BLaER1 treated with 17β-estradiol and CSF1 and Interleukin-3, amounts not matched to agents 10 nM and 100 nM (cell line): ENCODE measurements around the gene OBSCN.

ENCODE experiments used
- H3K27ac ChIP-seq, 11 experiments: shearing (Covaris generic); formaldehyde crosslinking; 2 replicates each; pipeline ENCODE4 v1.8.1; 2022
- H3K27me3 ChIP-seq, 11 experiments: shearing (Covaris generic); formaldehyde crosslinking; 2 replicates each; pipeline ENCODE4 v1.8.1; 2022
- H3K36me3 ChIP-seq, 11 experiments: shearing (Covaris generic); formaldehyde crosslinking; 2 replicates each; pipeline ENCODE4 v1.8.1; 2022
- H3K4me1 ChIP-seq, 10 experiments: shearing (Covaris generic); formaldehyde crosslinking; 2 replicates each; pipeline ENCODE4 v1.8.1; 2022
- H3K4me2 ChIP-seq, 11 experiments: shearing (Covaris generic); formaldehyde crosslinking; 2 replicates each; pipeline ENCODE4 v1.8.1; 2022
- H3K4me3 ChIP-seq, 10 experiments: shearing (Covaris generic); formaldehyde crosslinking; 2 replicates each; pipeline ENCODE4 v1.8.1; 2022
- H3K9ac ChIP-seq, 11 experiments: shearing (Covaris generic); formaldehyde crosslinking; 2 replicates each; pipeline ENCODE4 v1.8.1; 2022
- H3K9me3 ChIP-seq, 11 experiments: shearing (Covaris generic); formaldehyde crosslinking; replicated peaks in 1 of 11; 2 replicates each; pipeline ENCODE4 v1.8.1; 2022
- H4K20me1 ChIP-seq, 11 experiments: shearing (Covaris generic); formaldehyde crosslinking; 2 replicates each; pipeline ENCODE4 v1.8.1; 2022
- Cebpa-rat ChIP-seq, 11 experiments: shearing (Covaris generic); IDR thresholded peaks; 2 replicates each; pipeline ENCODE4 v1.8.1; 2022

OBSCN gene

DNA sequence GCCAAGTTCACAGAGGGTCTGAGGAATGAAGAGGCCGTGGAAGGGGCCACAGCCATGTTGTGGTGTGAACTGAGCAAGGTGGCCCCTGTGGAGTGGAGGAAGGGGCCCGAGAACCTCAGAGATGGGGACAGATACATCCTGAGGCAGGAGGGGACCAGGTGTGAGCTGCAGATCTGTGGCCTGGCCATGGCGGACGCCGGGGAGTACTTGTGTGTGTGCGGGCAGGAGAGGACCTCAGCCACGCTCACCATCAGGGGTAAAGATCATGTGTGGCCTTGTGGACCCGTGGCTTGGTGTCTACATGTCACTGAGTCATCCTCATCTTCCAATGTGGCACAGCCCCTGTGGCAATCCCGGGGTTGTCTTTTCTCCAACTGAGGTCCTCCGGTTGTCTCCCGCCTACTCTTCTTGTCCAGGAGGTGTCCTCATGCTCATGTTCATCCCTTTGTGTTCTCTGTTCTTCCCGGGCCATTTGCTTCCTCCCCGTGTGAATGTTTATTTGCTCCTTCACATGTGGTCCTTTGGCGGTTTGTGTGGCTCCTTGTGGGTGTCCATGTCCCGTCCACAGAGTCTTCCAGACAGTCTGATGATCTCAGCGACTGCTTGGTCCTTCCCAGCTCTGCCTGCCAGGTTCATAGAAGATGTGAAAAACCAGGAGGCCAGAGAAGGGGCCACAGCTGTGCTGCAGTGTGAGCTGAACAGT lies 84.2 kb downstream of the OBSCN start:
- Histone ChIP-seq H3K27ac (no peak overlapping the region), H3K9ac (no peak overlapping the region), H3K36me3 (peaks cover 0 to 43% (median 18%) of the 10 kb centered on the region in 11 experiments; a peak in 13 of 22 replicates), H3K27me3 (no peaks in the 10 kb centered on the region), H3K4me1 (no peaks in the 10 kb centered on the region), H3K4me2 (no peak overlapping the region), H3K4me3 (no peak overlapping the region), H4K20me1 (peaks cover 0 to 30% (median 0%) of the 10 kb centered on the region in 11 experiments; a peak in 1 of 22 replicates), H3K9me3 (peaks cover under 1 to 11% (median 7%) of the 10 kb centered on the region in 11 experiments; a peak in 17 of 22 replicates)
- TF ChIP-seq Cebpa-rat (IDR thresholded peaks at IDR 0.05): no peak

DNA sequence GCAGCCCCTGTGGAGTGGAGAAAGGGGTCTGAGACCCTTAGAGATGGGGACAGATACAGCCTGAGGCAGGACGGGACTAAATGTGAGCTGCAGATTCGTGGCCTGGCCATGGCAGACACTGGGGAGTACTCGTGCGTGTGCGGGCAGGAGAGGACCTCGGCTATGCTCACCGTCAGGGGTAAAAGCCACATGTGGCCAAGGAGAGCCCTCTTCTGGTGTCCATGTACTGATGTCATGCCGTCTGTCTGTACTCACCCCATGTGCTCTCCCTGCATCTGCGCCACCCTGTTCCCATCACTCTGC lies 84.7 kb downstream of the OBSCN start:
- Histone ChIP-seq H3K36me3 (peaks cover 0 to 43% (median 23%) of the 10 kb centered on the region in 11 experiments; a peak in 14 of 22 replicates), H3K9ac (no peak overlapping the region), H3K4me3 (no peak overlapping the region), H3K27me3 (no peaks in the 10 kb centered on the region), H3K4me1 (no peaks in the 10 kb centered on the region), H3K9me3 (peaks cover 6 to 16% (median 12%) of the 10 kb centered on the region in 11 experiments; a peak in 18 of 22 replicates), H3K4me2 (no peak overlapping the region), H3K27ac (no peak overlapping the region), H4K20me1 (peaks cover 0 to 25% (median 0%) of the 10 kb centered on the region in 11 experiments; a peak in 1 of 22 replicates)
- TF ChIP-seq Cebpa-rat (IDR thresholded peaks at IDR 0.05): no peak

DNA sequence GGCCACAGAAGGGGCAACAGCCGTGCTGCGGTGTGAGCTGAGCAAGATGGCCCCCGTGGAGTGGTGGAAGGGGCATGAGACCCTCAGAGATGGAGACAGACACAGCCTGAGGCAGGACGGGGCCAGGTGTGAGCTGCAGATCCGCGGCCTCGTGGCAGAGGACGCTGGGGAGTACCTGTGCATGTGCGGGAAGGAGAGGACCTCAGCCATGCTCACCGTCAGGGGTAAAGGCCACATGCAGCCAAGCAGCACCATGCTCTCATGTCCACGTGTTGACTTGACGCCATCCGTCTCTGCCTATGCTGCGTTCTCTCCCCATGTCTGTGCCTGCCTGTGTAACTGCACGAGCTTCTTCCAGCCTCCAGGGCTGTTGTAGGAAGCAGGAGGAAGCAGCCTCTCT lies 85.5 kb downstream of the OBSCN start:
- Histone ChIP-seq H3K36me3 (peaks cover 0 to 48% (median 24%) of the 10 kb centered on the region in 11 experiments; a peak in 16 of 22 replicates), H3K9me3 (peaks cover 13 to 23% (median 16%) of the 10 kb centered on the region in 11 experiments; a peak in 18 of 22 replicates), H4K20me1 (0 out of 22 replicates have a peak, but pooled peaks cover 0 to 22% (median 0%) of the 10 kb centered on the region in 11 experiments), H3K4me1 (no peaks in the 10 kb centered on the region), H3K4me3 (no peak overlapping the region), H3K4me2 (no peak overlapping the region), H3K9ac (no peak overlapping the region), H3K27ac (no peak overlapping the region), H3K27me3 (no peaks in the 10 kb centered on the region)
- no peak for TF ChIP-seq Cebpa-rat (IDR thresholded peaks at IDR 0.05)

DNA sequence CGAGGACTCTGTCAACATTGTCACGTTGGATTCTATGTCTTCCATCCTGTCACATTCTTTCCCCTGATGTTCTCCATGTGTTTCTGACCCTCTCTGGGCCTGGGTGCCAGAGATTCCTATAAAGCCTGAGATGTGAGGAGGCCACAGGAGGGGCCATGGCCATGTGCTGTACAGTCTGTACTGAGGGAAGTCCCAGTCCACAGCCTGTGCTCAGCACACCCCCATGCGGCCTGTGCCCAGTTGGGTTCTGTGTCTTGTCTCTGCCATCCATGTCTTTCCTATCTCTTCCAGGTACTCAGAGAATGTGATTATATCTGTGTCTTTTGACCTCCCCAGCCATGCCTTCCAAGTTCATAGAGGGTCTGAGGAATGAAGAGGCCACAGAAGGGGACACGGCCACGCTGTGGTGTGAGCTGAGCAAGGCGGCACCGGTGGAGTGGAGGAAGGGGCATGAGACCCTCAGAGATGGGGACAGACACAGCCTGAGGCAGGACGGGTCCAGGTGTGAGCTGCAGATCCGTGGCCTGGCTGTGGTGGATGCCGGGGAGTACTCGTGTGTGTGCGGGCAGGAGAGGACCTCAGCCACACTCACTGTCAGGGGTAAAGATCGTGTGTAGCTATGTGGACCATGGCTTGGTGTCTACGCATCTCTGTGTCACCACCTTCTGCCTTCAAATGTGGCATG lies 86.1 kb downstream of the OBSCN start:
- no peak overlapping the region for H3K4me3 ChIP-seq

DNA sequence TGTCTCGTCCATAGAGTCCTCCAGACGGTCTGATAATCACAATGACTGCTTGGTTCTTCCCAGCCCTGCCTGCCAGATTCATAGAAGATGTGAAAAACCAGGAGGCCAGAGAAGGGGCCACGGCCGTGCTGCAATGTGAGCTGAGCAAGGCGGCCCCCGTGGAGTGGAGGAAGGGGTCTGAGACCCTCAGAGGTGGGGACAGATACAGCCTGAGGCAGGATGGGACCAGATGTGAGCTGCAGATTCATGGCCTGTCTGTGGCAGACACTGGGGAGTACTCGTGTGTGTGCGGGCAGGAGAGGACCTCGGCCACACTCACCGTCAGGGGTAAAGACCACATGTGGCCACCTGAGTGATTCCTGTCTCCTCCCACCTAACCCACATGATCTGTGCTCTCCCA lies 86.9 kb downstream of the OBSCN start:
- TF ChIP-seq Cebpa-rat (IDR thresholded peaks at IDR 0.05): no peak
- 0 out of 22 replicates have a peak, but pooled peaks cover 0 to 15% (median 0%) of the 10 kb centered on the region in 11 experiments for H4K20me1 ChIP-seq

More for the DNA sequence above, 86.1 kb downstream of the OBSCN start:
- Histone ChIP-seq H3K9ac (no peak overlapping the region), H3K9me3 (peaks cover 13 to 25% (median 16%) of the 10 kb centered on the region in 11 experiments; a peak in 18 of 22 replicates), H3K27me3 (no peaks in the 10 kb centered on the region), H3K27ac (no peak overlapping the region), H3K36me3 (peaks cover 0 to 53% (median 29%) of the 10 kb centered on the region in 11 experiments; a peak in 16 of 22 replicates), H3K4me1 (no peaks in the 10 kb centered on the region), H4K20me1 (0 out of 22 replicates have a peak, but pooled peaks cover 0 to 17% (median 0%) of the 10 kb centered on the region in 11 experiments), H3K4me2 (no peak overlapping the region)
- no peak for TF ChIP-seq Cebpa-rat (IDR thresholded peaks at IDR 0.05)

DNA sequence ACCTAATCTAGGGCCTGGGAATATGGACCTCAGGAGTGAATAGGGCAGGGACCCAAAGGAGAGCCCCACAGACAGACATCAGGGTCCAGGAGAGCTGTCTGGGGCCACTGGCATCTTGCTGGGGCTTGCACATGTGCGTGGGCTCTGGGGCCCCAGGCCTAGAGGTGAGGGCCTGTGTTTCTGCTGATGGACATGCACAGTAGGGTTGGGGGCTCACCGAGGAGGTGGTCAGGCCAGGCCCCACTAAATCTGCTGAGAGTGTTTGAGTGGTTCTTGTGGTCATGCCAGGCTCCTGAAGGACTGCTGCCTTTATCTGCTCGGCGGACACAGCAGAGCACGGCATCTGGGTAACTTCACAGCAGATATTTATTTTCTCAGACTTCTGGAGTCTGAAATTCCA lies 87.4 kb downstream of the OBSCN start:
- H3K27me3 ChIP-seq: no peaks in the 10 kb centered on the region
- H3K4me2 ChIP-seq: no peak overlapping the region
- no peak overlapping the region for H3K9ac ChIP-seq
- no peak overlapping the region for H3K4me3 ChIP-seq
- H3K27ac ChIP-seq: no peak overlapping the region
- H4K20me1 ChIP-seq: 0 out of 22 replicates have a peak, but pooled peaks cover 0 to 11% (median 0%) of the 10 kb centered on the region in 11 experiments
- H3K9me3 ChIP-seq: peaks cover 15 to 33% (median 19%) of the 10 kb centered on the region in 11 experiments; a peak in 19 of 22 replicates
- peaks cover 6 to 66% (median 38%) of the 10 kb centered on the region in 11 experiments; a peak in 18 of 22 replicates for H3K36me3 ChIP-seq
- TF ChIP-seq Cebpa-rat (IDR thresholded peaks at IDR 0.05): no peak
- H3K4me1 ChIP-seq: no peaks in the 10 kb centered on the region

More for the DNA sequence above, 86.9 kb downstream of the OBSCN start:
- peaks cover 13 to 28% (median 17%) of the 10 kb centered on the region in 11 experiments; a peak in 18 of 22 replicates for H3K9me3 ChIP-seq
- H3K4me2 ChIP-seq: no peak overlapping the region
- H3K4me3 ChIP-seq: no peak overlapping the region
- H3K27ac ChIP-seq: no peak overlapping the region
- H3K4me1 ChIP-seq: no peaks in the 10 kb centered on the region
- H3K27me3 ChIP-seq: no peaks in the 10 kb centered on the region
- H3K36me3 ChIP-seq: peaks cover 1 to 61% (median 33%) of the 10 kb centered on the region in 11 experiments; a peak in 17 of 22 replicates
- no peak overlapping the region for H3K9ac ChIP-seq

DNA sequence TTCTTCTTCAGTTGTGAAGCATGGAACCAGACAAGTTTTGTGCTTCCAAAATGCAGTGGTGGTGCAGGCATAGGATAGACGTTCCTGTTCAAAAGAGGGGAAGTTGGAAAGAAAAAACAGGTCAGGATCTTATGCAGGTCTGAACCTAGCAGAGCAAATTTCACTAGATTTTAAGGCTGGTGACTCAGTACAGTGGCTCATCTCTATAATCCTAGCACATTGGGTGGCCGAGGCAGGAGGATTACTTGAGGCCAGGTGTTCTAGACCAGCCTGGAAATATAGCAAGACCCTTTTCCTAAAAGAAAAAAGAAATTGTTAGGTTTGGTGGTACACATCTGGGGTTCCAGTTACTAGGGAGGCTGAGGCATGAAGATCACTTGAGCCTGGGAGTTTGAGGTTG lies 88.1 kb downstream of the OBSCN start:
- Histone ChIP-seq H3K27me3 (no peaks in the 10 kb centered on the region), H3K36me3 (peaks cover 8 to 74% (median 44%) of the 10 kb centered on the region in 11 experiments; a peak in 18 of 22 replicates), H3K4me1 (no peaks in the 10 kb centered on the region), H4K20me1 (0 out of 22 replicates have a peak, but pooled peaks cover 0 to 3% (median 0%) of the 10 kb centered on the region in 11 experiments), H3K4me3 (no peak overlapping the region), H3K9ac (no peak overlapping the region), H3K27ac (no peak overlapping the region), H3K4me2 (no peak overlapping the region), H3K9me3 (peaks cover 18 to 41% (median 27%) of the 10 kb centered on the region in 11 experiments)
- TF ChIP-seq Cebpa-rat (IDR thresholded peaks at IDR 0.05): no peak

DNA sequence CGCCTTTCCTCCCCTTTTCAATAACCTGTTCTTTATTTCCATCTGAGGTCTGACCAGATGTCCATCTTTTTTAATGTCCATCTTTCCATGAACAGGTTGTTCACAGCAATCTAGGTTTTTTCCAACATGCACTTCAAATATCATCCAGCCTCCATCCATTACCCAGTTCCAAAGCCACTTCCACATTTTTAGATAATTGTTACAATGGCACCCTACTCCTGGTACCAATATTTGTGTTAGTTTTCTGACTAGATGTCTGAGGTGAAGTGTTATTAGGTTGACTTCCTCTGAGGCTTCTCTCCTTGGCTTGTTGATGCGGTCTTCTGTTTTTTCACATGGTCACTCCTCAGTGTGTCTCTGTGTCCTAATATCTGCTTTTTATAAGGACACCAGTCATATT lies 89.4 kb downstream of the OBSCN start:
- no peak for TF ChIP-seq Cebpa-rat (IDR thresholded peaks at IDR 0.05)
- Histone ChIP-seq H3K9ac (no peak overlapping the region), H3K4me2 (no peak overlapping the region), H3K4me3 (no peak overlapping the region), H3K9me3 (peaks cover 31 to 53% (median 39%) of the 10 kb centered on the region in 11 experiments), H3K27me3 (no peaks in the 10 kb centered on the region), H3K4me1 (no peaks in the 10 kb centered on the region), H3K27ac (no peak overlapping the region), H3K36me3 (peaks cover 14 to 86% (median 56%) of the 10 kb centered on the region in 11 experiments; a peak in 20 of 22 replicates), H4K20me1 (no peaks in the 10 kb centered on the region)

DNA sequence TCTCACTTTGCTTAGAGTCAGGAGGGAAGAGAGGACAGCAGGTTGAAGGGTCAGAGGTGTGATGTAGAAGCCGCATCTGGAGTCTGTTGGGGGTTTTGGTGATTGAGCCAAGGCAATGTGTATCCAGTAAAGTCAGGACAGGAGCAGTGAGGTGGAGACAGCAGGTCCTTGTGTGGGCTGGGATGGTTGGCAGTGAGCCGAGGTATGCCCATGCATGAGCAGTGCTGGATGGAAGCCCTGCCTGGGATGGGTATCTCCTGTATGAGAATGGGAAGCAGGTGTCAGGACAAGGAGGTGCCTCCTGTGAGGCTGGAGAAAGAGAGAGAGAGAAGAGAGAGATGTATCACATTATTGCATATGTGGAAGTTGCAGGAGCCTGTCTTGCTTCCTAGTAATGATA lies 90.0 kb downstream of the OBSCN start:
- H3K36me3 ChIP-seq: peaks cover 20 to 90% (median 62%) of the 10 kb centered on the region in 11 experiments; a peak in 20 of 22 replicates
- no peak for TF ChIP-seq Cebpa-rat (IDR thresholded peaks at IDR 0.05)
- no peak overlapping the region for H3K4me2 ChIP-seq
- H3K27ac ChIP-seq: no peak overlapping the region
- H3K4me3 ChIP-seq: no peak overlapping the region
- no peak overlapping the region for H3K9ac ChIP-seq
- peaks cover 37 to 59% (median 45%) of the 10 kb centered on the region in 11 experiments for H3K9me3 ChIP-seq
- H4K20me1 ChIP-seq: no peaks in the 10 kb centered on the region
- no peaks in the 10 kb centered on the region for H3K4me1 ChIP-seq
- H3K27me3 ChIP-seq: no peaks in the 10 kb centered on the region
